NOMO-1 treated with DMSO at 0.1 percent for 48 hours (cell line): ENCODE data around the gene SOX12.

Experiments used
- DNase-seq: peaks from one replicate; lab custom pipeline; 2025; ENCODE audit not compliant: unreplicated experiment; lab: John Stamatoyannopoulos, UW

The SOX12 gene

DNA sequence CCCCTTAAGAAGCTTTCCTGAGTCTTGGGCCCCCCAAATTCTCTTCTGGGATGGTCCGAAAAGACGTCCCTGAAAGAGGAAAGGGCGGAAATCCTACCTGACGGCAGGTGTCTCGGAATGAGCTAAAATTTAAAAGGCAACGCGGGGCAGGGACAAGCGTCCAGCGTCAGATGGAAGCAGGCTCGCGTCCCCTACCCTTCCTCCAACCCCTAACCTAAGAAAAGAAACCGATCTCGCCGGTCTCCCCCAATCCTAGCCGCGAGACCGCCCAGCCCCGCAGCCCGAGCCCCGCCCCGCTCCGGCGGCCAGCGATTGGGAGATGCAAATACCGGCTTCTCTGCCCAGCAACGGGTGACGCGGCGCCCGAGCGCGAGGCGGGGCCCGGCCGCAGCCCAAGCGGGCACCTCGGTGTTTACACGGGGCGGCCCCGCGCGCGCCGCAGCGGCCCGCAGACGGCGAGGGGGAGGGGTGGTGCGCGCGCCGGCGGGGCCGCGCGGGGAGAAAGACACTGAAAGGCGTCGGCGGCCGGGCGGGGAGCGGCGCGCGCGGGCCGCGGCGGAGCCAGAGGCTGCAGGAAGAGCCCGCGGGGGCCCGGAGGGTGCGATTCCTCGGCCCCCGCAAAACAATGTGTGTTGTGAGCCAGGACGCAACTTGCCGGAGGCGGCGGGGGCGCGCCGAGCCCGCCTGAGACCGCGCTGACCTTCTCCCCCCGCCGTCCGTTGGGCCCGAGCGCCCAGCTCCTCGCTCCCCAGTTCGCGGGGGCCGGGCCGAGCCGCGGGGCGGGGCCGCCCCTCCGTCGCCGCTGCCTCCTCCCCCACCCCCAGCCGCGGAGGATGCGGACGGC lies at the start of gene SOX12:
Gene SOX12, plus strand, starts transcription at position 508 of the 844 bp plus-strand sequence. CDS start 373 bp downstream, outside the sequence.
- DNase-seq = peak; percentile 89

DNA sequence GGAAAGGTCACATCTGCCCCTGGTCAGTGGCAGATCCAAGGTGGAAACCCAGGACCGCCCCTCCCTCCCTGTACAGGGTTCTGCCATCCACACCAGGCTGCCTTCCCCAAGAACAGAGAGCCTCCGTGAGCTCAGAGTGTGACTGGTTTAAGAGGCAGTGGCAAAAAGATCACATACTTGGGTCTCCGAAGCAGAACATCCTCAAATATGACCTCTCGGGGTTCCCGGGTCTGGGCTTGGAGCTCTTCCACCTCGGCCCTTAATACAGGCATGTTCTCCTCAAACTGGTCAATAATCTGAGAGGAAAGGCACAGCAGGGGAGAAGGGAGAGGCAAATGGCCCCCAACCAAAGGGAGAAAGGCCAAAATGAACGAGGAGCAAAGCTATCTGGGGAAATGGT lies 49.6 kb upstream of the SOX12 start:
- DNase-seq = no peak

DNA sequence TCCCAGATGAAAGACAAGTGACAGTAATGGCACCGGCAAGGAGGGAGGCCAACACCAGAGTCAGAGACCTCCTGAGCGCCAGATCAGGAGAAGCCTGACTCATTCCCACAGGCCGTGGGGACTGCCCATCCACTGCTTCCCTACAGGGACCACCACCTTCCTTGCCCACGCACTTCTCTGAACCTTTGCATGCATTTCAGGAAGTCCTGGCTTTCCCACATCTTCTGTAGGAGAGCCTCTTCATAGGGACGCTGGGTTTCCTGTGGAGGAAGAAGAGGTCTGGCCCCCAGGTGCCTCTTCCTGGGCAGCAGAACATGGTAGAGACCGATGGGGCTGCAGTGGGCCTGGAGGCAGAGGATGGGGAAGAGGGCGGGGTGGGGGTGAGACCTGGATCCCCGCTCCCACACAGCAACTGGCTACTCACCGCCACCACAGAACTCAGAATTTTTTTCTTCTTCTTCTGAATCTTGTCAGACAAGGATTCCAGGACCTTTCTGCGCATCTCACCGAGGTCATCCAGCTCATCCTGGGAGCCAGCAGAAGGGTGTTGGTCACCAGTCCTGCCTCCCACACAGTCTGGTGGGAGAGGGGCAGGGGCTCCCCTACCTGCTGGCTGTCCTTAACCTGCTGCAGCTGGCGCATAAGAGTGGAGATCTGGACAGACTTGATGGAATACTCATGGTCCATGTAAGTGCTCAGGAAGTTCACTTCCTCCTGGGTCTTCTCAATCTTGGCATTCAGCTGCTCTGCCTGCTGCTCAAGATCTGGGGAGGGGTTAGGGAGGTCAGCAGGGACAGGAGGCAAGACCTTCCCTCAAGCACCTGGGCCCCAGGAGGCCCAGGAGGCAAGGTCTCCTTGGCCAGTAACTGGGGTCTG lies 48.5 kb upstream of the SOX12 start:
- no peak for DNase-seq

DNA sequence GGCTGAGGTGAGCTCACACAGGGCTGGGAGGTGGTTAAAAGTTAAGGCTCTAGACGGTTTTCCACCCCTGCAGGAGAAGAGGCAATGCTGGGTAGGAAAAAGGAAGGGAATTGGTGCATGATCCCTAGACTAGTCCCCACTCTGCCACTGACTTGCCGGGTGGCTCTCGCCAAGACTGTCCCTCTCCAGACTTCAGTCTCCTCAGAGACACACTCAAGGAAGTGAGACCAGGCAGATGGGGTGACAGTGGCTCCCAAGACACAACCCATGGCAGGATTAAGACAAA lies 47.9 kb upstream of the SOX12 start:
- no peak for DNase-seq

DNA sequence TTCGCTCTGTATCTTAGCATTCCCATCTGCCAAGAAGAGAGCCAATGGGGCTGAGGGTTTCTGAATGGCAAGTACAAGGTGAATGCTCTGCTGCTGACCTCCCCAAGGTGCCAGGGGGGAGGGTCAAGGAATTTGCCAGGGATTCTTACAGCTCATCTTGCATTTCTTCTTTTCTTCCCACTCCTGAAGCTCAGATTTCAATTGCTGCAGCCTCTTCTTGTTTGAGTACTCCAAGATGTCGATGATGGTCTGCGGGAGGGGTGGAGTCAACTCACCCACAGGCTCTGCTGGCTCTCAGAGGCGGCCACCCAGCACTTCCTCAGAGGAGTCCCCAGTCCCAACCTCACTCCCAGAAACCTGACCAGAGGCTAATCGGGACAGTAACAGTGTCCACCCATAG lies 47.2 kb upstream of the SOX12 start:
- DNase-seq = no peak

DNA sequence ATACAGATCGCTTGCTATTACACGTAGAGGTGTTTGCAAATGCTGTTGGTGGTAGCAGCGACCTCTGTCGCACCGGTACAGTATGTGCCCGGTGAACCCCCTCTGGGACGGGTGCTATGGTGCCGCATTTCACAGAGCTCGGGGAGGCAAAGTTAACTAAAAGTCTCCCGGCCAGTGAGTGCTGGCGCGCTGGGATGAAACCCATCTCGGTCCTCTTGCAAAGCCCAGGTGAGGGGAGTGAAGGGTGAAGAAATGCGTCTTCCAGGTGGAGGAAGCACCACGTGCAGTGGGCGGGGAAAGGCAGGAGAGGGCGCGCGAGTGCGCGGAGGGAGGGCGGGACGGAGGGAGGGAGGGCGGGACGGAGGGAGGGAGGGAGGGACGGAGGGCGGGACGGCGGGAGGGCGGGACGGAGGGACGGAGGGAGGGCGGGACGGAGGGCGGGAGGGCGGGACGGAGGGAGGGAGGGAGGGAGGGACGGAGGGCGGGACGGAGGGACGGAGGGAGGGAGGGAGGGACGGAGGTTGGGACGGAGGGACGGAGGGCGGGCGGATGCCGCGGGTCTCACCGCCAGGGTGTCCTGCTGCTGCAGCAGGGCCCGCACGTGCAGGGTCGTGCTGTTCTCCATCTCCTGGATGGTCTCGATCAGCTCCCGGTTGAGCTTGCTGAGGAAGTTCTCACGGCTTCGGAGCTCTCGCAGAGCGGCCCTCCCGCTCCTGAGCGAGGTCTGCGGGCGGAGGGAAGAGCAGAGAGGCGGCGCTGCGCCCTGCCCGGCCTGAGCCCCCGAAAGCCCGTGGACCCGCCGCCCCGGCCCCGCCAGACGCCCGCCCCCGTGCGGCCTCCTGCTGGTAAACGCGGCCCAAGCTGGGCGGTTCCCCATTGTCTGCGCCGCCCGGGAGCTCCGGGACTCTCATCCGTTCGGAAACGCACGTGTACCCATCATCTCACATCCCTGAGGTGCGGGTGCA lies 46.5 kb upstream of the SOX12 start:
- DNase-seq = no peak

DNA sequence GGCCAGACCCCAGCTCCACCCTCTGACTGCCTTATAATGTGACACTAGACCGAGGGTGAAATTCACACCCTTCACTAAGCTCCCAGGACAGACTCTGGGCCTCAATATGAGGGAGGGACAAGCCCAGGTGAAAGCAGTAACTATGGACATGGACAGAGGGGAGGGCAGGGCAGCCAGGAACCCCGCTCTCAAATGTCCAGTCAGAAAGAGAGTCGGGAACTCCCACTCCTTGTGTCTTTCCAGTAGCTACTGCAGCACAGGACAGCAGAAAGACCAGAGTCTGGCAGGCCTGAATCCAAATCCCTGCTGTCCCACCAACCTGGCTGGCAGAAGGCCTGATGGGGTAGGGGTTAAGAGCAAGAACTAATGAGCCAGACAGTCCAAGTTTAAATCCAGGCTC lies 41.2 kb upstream of the SOX12 start:
- no peak for DNase-seq

DNA sequence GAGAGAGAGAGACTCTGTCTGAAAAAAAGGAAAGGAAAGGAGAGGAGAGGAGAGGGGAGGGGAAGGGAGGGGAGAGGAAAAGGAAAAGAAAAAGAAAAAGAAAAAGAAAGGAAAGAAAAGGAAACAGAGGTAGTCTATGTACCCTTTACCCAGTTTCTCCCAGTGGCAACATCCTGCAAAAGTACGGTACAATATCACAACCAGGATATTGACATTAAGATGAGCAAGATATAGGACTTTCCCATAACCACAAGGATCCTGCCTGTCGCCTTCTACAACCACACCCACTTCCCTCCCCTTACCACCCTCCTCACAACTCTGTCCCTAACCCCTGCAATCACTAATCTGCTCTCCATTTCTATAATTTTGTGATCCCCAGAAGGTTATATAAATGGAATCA lies 38.8 kb upstream of the SOX12 start:
- no peak for DNase-seq

DNA sequence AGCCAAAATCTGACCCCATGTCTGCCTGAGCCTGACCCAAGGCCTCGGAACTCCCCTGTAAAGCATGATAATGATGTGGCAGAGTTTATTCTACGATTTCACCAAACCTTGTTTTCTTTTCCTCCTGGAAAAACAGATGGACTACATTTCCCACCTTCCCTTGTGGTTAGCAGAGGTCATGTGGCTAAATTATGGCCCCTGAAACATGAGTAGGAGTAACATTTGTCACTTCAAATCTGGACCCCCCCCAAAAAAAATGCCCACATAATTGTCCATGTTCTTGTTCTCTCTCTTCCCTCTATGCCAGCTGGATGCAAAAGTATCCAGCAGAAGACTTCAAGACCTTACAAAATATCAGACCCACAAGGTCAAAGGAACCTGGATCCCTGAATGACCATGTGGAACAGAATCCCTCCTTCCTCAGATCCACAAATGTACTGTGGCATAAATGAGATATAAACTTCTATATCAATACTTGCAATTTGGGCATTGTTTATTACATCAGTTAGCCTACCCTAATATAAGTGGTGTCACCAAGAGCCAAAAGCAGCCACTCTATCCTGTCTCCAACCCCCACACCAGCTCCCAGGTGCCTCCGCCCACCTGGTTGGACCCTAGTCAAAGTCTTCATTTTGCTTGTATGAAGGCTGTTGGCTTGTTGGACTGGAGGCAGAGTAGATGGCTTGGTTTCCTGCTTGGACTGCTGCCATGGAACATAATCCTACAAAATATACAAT lies 36.2 kb upstream of the SOX12 start:
- DNase-seq = no peak

DNA sequence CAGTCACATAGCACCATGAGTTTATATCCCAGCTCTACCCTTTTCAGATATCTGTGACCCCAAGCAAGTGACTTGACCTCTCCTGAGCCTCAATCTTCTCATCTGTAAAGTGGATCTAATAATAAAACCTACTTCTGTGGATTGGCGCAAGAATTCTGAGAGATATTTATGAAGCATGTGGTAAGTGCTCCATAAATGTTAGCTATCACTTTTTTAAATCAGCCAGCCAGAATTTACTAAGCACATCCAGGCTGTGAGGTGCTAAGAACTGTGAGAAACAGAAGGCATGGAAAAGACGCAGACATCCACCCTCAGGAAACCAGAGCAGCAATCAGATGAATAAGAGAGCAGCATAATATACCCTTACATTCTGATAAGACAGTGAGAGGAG lies 35.7 kb upstream of the SOX12 start:
- DNase-seq = no peak

DNA sequence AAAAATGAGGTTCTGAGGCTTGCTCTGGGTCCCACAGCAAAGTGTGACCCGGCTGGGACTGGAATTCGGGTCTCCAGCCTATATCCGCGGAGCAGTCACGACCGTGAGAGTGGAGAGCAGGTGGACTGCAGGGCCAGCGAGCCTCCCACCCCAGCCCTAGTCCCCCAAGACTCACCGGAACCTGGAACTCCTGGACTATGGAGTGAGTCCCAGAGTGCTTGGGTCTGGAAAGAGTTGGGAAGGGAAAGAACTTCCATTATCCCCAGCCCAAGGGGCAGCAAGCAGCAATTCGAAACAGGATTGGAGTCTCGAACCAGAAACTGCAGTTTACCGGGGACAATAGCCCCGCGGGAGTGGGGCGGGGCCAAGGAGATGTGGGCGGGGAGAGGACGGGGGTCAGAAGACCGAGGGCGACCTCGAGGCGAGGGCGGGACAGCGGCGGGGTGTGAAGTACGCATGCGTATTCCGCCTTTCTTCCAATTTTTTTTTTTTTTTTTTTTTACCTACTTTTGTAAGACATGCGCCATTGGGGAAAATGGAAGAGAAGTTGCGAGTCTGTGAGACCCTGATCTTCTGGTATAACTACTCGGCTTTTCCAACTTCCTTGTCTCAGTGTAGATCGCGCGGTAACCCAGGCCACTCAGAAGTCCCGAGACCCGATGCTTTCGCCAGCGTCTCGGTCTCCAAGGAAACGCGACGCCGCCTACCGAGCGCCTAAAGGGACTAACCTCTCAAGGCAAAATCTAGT lies 35.1 kb upstream of the SOX12 start, which contains the start of gene C20orf96:
Gene C20orf96, minus strand, starts transcription at position 667 of the 748 bp plus-strand sequence. Its CDS starts 140 bp downstream, at position 527.
- peak; percentile 89 for DNase-seq

DNA sequence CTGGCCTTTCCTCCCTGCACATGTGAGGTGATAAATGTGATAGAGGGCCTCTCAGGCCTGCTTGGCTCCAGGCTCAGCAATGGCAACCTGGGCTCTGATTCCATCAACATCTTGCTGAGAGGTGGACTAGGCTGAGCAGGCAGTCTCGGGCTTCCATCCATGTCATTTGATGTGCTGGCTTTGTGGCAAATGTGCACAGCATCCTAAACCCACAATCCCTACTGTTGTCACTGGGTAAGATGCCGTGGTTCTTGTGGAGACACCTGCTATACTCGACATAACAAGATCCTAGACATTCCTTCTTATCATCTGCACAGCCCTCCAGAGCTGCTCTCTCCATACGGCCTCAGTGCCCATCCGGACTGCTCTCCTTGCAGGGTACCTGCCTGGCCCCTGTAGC lies 30.8 kb upstream of the SOX12 start:
- no peak for DNase-seq

DNA sequence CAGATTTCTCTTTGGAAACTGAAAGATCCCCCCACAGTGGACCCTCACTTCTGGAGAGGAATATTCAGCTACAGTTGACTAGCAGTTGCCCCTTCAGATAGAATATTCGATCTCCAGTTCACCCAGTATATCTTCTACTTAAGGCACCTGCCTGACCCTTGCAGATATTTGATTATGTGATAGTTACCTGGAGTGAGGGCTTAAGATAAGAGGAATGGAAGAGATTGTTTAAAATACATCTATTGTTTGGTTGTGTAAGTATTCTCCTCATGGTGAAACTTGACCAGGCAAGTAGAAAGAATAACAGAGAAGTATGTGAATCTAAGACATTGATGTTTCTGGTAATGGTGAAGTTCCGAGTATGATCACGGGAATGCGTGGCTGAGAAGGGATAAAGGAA lies 29.5 kb upstream of the SOX12 start:
- no peak for DNase-seq

DNA sequence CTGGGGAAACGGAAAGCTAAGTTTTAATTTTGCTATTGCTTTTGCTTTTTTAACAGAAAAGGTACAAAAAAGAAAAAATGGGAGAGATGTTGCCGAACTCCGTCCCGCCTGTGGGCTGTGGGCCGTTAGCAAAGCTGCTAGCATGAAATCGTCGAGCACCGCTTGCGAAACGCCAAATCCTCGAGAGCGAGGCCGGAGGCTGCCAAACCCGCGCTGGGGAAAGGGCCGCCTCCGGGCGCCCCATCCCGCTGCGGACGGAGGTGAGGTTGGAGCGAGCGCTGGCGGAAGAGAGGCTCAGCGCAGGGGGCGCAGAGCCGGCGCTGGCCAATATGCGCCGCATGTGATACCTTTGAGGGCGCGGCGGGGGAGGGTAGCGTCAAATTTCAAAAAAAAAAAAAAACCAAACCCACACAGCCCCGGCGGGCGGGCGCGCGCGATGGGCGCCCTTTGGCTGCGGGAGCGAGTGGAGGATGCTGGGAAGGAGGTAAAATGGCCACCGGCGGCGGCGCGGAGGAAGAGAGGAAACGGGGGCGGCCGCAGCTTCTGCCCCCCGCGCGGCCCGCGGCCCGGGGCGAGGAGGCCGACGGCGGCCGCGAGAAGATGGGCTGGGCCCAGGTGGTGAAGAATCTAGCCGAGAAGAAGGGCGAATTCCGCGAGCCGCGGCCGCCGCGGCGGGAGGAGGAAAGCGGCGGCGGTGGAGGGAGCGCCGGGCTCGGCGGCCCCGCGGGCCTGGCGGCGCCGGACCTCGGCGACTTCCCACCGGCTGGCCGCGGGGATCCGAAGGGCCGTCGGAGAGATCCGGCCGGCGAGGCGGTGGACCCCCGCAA lies 28.0 kb upstream of the SOX12 start, which contains the start of gene ZCCHC3:
Gene ZCCHC3, plus strand, starts transcription at position 473 of the 827 bp plus-strand sequence. Its CDS starts 17 bp downstream, at position 490.
- peak; percentile 89 for DNase-seq

DNA sequence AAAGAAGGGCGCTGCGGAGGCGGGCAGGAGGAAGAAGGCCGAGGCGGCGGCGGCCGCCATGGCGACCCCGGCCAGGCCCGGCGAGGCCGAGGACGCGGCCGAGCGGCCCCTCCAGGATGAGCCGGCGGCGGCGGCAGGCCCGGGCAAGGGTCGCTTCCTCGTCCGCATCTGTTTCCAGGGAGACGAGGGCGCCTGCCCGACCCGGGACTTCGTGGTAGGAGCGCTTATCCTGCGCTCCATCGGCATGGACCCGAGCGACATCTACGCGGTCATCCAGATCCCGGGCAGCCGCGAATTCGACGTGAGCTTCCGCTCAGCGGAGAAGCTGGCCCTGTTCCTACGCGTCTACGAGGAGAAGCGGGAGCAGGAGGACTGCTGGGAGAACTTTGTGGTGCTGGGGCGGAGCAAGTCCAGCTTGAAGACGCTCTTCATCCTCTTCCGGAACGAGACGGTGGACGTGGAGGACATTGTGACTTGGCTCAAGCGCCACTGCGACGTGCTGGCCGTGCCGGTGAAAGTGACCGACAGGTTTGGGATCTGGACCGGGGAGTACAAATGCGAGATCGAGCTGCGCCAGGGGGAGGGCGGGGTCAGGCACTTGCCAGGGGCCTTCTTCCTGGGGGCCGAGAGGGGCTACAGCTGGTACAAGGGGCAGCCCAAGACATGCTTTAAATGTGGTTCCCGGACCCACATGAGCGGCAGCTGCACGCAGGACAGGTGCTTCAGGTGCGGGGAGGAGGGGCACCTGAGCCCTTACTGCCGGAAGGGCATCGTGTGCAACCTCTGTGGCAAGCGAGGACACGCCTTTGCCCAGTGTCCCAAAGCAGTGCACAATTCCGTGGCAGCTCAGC lies 27.2 kb upstream of the SOX12 start:
- DNase-seq = peak; percentile 53

DNA sequence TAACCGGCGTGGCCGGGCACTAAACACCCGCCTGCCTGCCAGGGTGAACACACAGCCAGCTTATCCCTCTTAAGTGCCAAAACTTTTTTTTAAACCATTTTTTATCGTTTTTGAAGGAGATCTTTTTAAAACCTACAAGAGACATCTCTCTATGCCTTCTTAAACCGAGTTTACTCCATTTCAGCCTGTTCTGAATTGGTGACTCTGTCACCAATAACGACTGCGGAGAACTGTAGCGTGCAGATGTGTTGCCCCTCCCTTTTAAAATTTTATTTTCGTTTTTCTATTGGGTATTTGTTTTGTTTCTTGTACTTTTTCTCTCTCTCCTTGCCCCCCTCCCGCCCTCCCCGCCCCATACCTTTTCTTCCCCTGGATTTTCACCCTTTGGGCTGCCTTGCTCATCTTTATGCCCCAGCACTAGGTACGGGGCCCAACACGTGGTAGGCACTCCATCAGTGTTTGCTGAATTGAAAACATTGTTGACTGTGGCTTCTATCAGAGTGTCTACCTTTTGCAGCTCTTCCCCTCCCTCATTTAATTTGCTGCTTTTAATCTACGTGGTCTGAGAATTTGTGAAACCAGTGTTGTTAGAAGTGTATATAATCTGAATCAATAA lies 26.5 kb upstream of the SOX12 start:
- no peak for DNase-seq

DNA sequence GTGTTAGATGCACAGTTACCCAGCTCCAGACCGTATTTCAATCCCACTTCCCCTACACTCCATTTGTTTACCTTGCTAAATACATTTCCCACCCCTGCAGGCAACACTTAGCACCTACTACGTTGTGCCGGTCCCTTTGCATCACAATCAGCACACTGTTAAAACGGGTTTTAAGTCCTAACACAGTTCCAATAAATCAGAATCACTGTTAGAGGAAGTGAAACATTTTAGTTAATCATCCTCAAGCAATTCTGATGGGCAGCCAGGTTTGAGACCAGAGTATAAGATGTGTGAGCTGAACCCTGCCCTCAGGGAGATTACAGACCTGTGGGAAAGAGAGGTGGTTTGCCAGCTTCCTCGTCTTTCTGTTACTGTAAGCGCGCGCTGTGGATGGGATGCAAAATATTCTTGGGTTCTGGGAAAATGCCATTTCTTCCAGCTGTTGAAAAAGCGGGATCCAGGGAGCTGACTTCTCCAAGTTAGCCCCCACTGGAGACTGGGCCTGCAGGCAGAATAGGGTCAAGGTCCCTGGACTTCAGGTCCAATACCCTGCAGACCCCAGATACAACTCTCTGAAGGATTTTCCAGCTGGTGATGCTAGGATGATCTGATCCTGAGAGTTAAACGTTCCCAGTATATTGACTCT lies 24.9 kb upstream of the SOX12 start:
- peak; percentile 60 for DNase-seq
